K562 (cell line): ENCODE results near the gene BRAP. TPM values are rescaled to one million over a fixed set of nuclear protein-coding genes. Genes with fewer than 3 reads are reported as not detected.

Experiments used
- ATAC-seq: fragments of 200-7000 bp; cut with Tn5 transposase; 3 replicates; pipeline ENCODE4 v1.9.1; 2020; ENCODE audit warnings: moderate library complexity
- BruUV-seq: library from RNA; stranded (reverse); fragments of 400-500 nt; replicated peaks from 2 replicates; lab custom pipeline; 2021; lab: Mats Ljungman, UMichigan
- CTCF ChIA-PET: fragments of 300-600 bp; formaldehyde crosslinking; extraction: SDS; loops from one replicate; lab custom pipeline; 2021; ENCODE audit warnings: low intra/inter-chr PET ratio; lab: Yijun Ruan, JAX
- POLR2A ChIA-PET: fragments of 300-600, 350-650 bp; sonication (Branson Sonifier 250); formaldehyde crosslinking; extraction: SDS; loops from one replicate; lab custom pipeline; 2021; ENCODE audit warnings: antibody characterized with exemption, inconsistent platforms; lab: Yijun Ruan, JAX
- DNase-seq, 4 experiments: peaks; one replicate each; pipeline versions ENCODE4 v3.0.0 to v3.0.0-alpha.2; 2011 to 2018; ENCODE audit warnings: low spot score in 3 of 4, mixed read lengths in 3 of 4; ENCODE audit errors: extremely low read depth in 1 of 4
- FAIRE-seq: peaks from 2 replicates; lab custom pipeline; 2011; peaks lifted over from hg19 to GRCh38; lab: Jason Lieb, UNC
- H2AFZ ChIP-seq: 2 replicates; pipeline ENCODE4 v1.6.0; 2011; ENCODE audit warnings: low read depth, low read length, control low read depth, inconsistent platforms
- H3K27ac ChIP-seq: fragments of 200-600 bp; 3 replicates; pipeline ENCODE4 v1.8.0; 2011; ENCODE audit warnings: low read depth, mild to moderate bottlenecking, control low read depth, inconsistent platforms, low read length, moderate library complexity, mixed read lengths; ENCODE audit errors: extremely low read depth
- H3K27me3 ChIP-seq, 2 experiments: fragments of 300-600 bp in 1 of 2; 2 replicates in 1 of 2; 3 replicates in 1 of 2; pipeline versions ENCODE4 v1.6.0 to v1.8.0; 2011; ENCODE audit warnings: inconsistent platforms in 2 of 2, low read length in 2 of 2, mild to moderate bottlenecking in 1 of 2, mixed read lengths in 1 of 2, moderate library complexity in 1 of 2; ENCODE audit not compliant: control insufficient read depth in 2 of 2, insufficient read depth in 2 of 2
- H3K36me3 ChIP-seq: fragments of 300-600 bp; 3 replicates; pipeline ENCODE4 v1.8.0; 2011; ENCODE audit warnings: mild to moderate bottlenecking, low read length, inconsistent platforms; ENCODE audit not compliant: control insufficient read depth, insufficient read depth
- H3K4me1 ChIP-seq, 2 experiments: fragments of 200-600 bp in 1 of 2; replicated peaks in 1 of 2; 2 replicates in 1 of 2; 3 replicates in 1 of 2; pipeline versions ENCODE4 v1.5.1 to v1.8.0; 2011; ENCODE audit warnings: inconsistent platforms in 2 of 2, low read length in 2 of 2, mild to moderate bottlenecking in 1 of 2, mixed read lengths in 1 of 2, moderate library complexity in 1 of 2; ENCODE audit not compliant: control insufficient read depth in 2 of 2, insufficient read depth in 2 of 2
- H3K4me2 ChIP-seq: 2 replicates; pipeline ENCODE4 v1.6.1; 2011; ENCODE audit warnings: low read length, control low read depth, inconsistent platforms, mixed read lengths; ENCODE audit not compliant: insufficient read depth
- H3K4me3 ChIP-seq: fragments of 200-600 bp; sonication (generic), shearing (Covaris generic); 2 replicates; pipeline ENCODE4 v1.5.1; 2016; ENCODE audit warnings: control low read depth, inconsistent platforms
- H3K79me2 ChIP-seq: fragments of 200-600 bp; 3 replicates; pipeline ENCODE4 v1.8.0; 2011; ENCODE audit warnings: low read length, inconsistent platforms; ENCODE audit not compliant: control insufficient read depth, insufficient read depth
- H3K9ac ChIP-seq, 2 experiments: 2 replicates each; pipeline versions ENCODE4 v1.6.0 to v1.6.1; 2011; ENCODE audit warnings: low read depth in 2 of 2, low read length in 2 of 2, control low read depth in 1 of 2, inconsistent platforms in 1 of 2, mild to moderate bottlenecking in 1 of 2, mixed read lengths in 1 of 2; ENCODE audit not compliant: insufficient read depth in 1 of 2
- H3K9me1 ChIP-seq: one replicate; pipeline ENCODE4 v1.6.0; 2011; ENCODE audit warnings: inconsistent platforms, mild to moderate bottlenecking, low read length, moderate library complexity; ENCODE audit not compliant: control insufficient read depth, insufficient read depth
- H3K9me3 ChIP-seq: replicated peaks from 2 replicates; pipeline ENCODE4 v1.5.1; 2011; ENCODE audit warnings: low read depth, low read length, inconsistent platforms; ENCODE audit not compliant: control insufficient read depth, insufficient read depth
- H4K20me1 ChIP-seq: replicated peaks from 2 replicates; pipeline ENCODE4 v1.6.1; 2011; ENCODE audit warnings: low read length, inconsistent platforms, mixed read lengths; ENCODE audit not compliant: control insufficient read depth, insufficient read depth
- CBFA2T3 ChIP-seq: fragments of 450-650 bp; IDR thresholded peaks from 2 replicates; pipeline ENCODE4 v1.6.1; 2017
- MTA1 ChIP-seq: fragments of 450-650 bp; IDR thresholded peaks from 2 replicates; pipeline ENCODE4 v1.6.1; 2017; ENCODE audit warnings: borderline replicate concordance
- MYC ChIP-seq, 2 experiments: fragments of 250-450 bp in 1 of 2; sonication (Bioruptor Pico) in 1 of 2; IDR thresholded peaks; 2 replicates each; pipeline versions ENCODE4 v1.5.1 to v1.6.1; 2012 to 2021; ENCODE audit warnings: low read depth in 2 of 2, borderline replicate concordance in 1 of 2, improper control_type of control experiment in 1 of 2, low read length in 1 of 2, mild to moderate bottlenecking in 1 of 2, moderate library complexity in 1 of 2
- TCF3 ChIP-seq: sonication (generic); formaldehyde crosslinking; IDR thresholded peaks from 2 replicates; pipeline ENCODE4 v1.4.0; 2020; ENCODE audit warnings: mild to moderate bottlenecking, missing genetic modification reagents
- WGBS: fragments of 100-300 bp; shearing (Covaris generic); methylation state at CpG from one replicate; pipeline ENCODE4 v1.1.6; 2016; ENCODE audit warnings: low coverage, mixed read lengths; ENCODE audit not compliant: insufficient coverage; ENCODE audit errors: missing lambda C conversion rate; 5-methylcytosine and 5-hydroxymethylcytosine counted together
- in situ Hi-C: fragments of 300-500 bp; cut with MboI; formaldehyde crosslinking; loops from 4 replicates; pipeline ENCODE4 v1.15.0; 2018; ENCODE audit warnings: inconsistent platforms, mixed read lengths
- intact Hi-C: fragments of 100-400 bp; cut with micrococcal nuclease; formaldehyde crosslinking; loops from 2 replicates; pipeline ENCODE4 v1.14.2; 2022
- polyA plus RNA-seq, 8 experiments: library from polyadenylated mRNA; depleted of rRNA in 4 of 8; stranded (reverse) in 5 of 8; unstranded in 3 of 8; fragments of >200 nt; fragmentation: Nextera tagmentation in 2 of 8; fragmentation: Illumina TruSeq in 1 of 8; extraction: Ambion mirVana in 2 of 8; extraction: Trizol in 1 of 8; gene quantifications; 2 replicates each; pipeline versions ENCODE4 v1.2.1 to v1.2.3, GENCODE V29; 2011 to 2014; ENCODE audit warnings: inconsistent platforms in 1 of 8, missing spikeins in 1 of 8
- total RNA-seq, 7 experiments: library from RNA; depleted of rRNA in 6 of 7; stranded (reverse); fragments of >200 nt in 6 of 7; fragmentation: Illumina TruSeq in 2 of 7; extraction: Trizol in 2 of 7; gene quantifications; 2 replicates each; pipeline versions ENCODE4 v1.2.1 to v1.2.3, GENCODE V29; 2011 to 2021; ENCODE audit warnings: low replicate concordance in 1 of 7
- TF ChIP-seq, protein P1 (sequence below): fragments of 450-650 bp; IDR thresholded peaks from 2 replicates; pipeline ENCODE4 v1.6.1; 2016

The BRAP gene
- total and polyA plus RNA-seq, 9 of the 15 experiments (the other 6 are each of a cell fraction or from before 2014, with no cell fraction given) = 2.2 to 32.6 (median 27.5) TPM

DNA sequence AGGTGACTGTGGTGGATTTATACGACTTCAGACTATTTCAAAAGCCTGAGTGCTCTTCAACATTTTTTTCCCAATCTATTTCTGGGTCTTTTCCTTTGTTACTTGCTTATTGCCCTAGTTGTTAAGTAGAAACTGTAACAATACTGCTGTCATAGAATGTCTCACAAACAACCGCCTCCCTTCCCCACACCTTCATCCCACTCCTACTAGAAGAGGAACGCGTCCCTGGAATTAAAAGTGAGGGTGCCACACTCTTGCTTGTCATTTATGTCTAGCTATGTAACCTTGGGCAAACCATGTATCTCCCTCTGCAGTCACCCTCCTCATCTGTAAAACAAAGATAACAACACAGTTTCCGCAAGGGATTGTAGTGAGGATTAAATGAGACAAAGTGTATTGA is 8.6 kb downstream of the BRAP start:
- no peak overlapping the region for H2AFZ ChIP-seq
- intact Hi-C loops = loop anchor here (10.0 kb wide), 1 partner anchor 152 kb away; no protein-coding TSS in a partner anchor
- H3K36me3 ChIP-seq = peaks cover 95% of the 10 kb centered on the region
- no peak overlapping the region for H3K4me3 ChIP-seq
- H3K9me3 ChIP-seq = no peaks in the 10 kb centered on the region
- no peak for ATAC-seq
- H3K9ac ChIP-seq = no peak overlapping the region
- no peaks in the 10 kb centered on the region for H3K27me3 ChIP-seq
- WGBS = 77% methylated on average over 5 of the region's 5 CpGs
- no peak for TF ChIP-seq MYC (IDR thresholded peaks at IDR 0.05; ENCODE audit: low read depth, low read length)
- no peak for TF ChIP-seq MYC (CRISPR knock-in tag; IDR thresholded peaks at IDR 0.05; ENCODE audit: borderline replicate concordance, low read depth)
- TF ChIP-seq CBFA2T3 = no peak; the same call in 1 of the 2 replicates
- no peak for TF ChIP-seq MTA1
- TF ChIP-seq, protein P1, sequence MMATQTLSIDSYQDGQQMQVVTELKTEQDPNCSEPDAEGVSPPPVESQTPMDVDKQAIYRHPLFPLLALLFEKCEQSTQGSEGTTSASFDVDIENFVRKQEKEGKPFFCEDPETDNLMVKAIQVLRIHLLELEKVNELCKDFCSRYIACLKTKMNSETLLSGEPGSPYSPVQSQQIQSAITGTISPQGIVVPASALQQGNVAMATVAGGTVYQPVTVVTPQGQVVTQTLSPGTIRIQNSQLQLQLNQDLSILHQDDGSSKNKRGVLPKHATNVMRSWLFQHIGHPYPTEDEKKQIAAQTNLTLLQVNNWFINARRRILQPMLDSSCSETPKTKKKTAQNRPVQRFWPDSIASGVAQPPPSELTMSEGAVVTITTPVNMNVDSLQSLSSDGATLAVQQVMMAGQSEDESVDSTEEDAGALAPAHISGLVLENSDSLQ = no peak
- TF ChIP-seq TCF3 = peak; percentile 45; the same call in 1 of the 2 replicates
- TF ChIP-seq, all 486 proteins: peak for 1
- H4K20me1 ChIP-seq = no peaks in the 10 kb centered on the region
- no peaks in the 10 kb centered on the region; the same call in 2 of the 3 replicates for H3K79me2 ChIP-seq
- no peak overlapping the region for H3K4me2 ChIP-seq
- in situ Hi-C loops = loop anchor here (10.0 kb wide), 1 partner anchor 342 kb away; no protein-coding TSS in a partner anchor
- CTCF ChIA-PET = interaction anchor here (0.5 to 0.7 kb wide), 2 partner anchors 68 to 148 kb away, joined by 3 to 4 read pairs; no protein-coding TSS in a partner anchor
- no peaks in the 10 kb centered on the region for H3K9me1 ChIP-seq
- no peak for DNase-seq
- no peak for FAIRE-seq
- H3K27ac ChIP-seq = no peak overlapping the region
- POLR2A ChIA-PET = interaction anchor here (0.6 kb wide), 1 partner anchor 8 kb away, joined by 3 read pairs; no protein-coding TSS in a partner anchor
- BruUV-seq = no TSS peak
- no peaks in the 10 kb centered on the region for H3K4me1 ChIP-seq
